ENCODE data around the gene POLD4. TPM values are rescaled to one million over a fixed set of nuclear protein-coding genes. Genes with fewer than 3 reads are reported as not detected.

Gene POLD4
- total and polyA plus RNA-seq, 2 experiments from 2014 or later, result 51.9 to 64.4 TPM

DNA sequence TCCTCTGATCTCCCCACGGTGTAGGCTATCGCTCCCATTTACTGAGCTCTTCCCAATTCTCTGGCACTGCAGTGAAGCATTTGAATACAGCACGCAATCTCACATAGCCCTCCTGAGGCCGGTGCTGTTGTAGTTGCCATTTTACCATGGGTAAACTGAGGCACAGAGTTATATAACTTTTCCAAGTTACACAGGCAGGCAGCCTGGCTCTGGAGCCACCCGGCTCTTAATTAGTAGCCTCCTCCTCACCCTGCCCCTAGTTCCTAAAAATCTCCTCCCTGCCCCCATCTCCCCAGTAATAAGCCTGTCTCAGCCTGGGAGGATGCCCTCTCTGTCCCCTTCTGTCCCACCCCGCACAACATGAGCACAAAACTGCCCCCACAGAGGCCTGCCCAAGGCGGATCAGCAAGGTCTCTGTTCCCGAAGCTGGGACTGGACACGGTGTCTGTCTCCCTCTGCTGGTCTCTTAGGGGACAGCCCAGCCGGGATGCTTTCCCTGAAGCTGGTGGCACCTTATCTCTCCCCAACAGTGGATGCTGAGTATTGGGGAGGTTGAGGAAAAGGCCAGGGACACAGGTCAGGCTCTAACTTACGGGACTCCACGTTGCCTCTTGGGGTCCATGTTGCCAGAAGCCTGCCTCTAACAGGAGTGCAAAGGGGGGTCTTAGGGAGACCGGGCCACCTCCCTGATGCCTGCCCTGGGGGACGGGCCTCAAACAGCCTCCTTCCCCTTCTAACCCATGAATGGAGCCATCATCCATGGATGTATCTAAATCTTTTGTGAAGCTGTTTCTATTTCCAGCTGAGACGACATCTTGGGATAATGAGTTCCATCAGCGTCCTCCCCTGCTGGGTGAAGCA is 29.2 kb upstream of the POLD4 start:
- Histone ChIP-seq H3K36me3 (no peaks in the 10 kb centered on the region), H3K4me1 (ENCODE audit: low read depth) (no peaks in the 10 kb centered on the region), H3K27ac (no peak overlapping the region), H3K9me3 (ENCODE audit: low read depth) (no peaks in the 10 kb centered on the region), H3K27me3 (peaks cover 16% of the 10 kb centered on the region), H3K4me3 (no peak overlapping the region)
- TF ChIP-seq, protein P1, sequence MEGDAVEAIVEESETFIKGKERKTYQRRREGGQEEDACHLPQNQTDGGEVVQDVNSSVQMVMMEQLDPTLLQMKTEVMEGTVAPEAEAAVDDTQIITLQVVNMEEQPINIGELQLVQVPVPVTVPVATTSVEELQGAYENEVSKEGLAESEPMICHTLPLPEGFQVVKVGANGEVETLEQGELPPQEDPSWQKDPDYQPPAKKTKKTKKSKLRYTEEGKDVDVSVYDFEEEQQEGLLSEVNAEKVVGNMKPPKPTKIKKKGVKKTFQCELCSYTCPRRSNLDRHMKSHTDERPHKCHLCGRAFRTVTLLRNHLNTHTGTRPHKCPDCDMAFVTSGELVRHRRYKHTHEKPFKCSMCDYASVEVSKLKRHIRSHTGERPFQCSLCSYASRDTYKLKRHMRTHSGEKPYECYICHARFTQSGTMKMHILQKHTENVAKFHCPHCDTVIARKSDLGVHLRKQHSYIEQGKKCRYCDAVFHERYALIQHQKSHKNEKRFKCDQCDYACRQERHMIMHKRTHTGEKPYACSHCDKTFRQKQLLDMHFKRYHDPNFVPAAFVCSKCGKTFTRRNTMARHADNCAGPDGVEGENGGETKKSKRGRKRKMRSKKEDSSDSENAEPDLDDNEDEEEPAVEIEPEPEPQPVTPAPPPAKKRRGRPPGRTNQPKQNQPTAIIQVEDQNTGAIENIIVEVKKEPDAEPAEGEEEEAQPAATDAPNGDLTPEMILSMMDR (IDR thresholded peaks at IDR 0.05; ENCODE audit: low read depth, low read length), result peak; percentile 99
- peak; percentile 80 to 82 for DNase-seq (ENCODE audit: low read depth in 1 of 2, low spot score in 1 of 2)

DNA sequence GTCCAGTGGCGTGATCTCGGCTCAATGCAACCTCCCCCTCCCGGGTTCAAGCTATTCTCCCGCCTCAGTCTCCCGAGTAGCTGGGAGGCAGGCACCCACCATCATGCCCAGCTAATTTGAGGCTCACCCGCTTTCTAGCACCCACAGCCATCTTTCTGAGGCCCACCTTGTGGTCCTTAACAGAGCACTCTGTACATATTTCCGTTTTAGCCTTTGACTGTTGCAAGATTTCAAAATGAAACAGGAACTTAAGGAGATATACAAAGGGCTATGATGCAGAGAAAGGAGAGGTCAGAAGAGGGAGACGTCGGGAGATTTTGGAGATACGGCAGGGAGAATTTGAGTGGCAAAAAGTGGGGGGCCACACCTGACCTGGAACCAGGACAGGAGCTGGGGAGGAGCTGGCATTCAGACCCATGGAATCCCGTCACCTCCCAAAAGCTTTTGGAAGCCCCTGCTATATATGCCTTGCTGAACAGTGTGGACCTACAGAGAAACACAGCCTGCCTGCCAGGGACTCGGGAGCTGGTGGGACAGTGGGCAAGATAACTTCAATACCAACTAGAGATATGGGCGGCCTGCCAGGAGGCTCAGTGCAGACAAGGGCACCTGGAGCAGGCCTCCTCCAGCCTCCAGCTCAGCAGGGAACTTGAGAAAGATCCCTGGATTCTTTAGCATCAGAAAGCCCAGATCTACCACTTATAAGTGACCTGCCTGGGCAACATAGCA is 28.1 kb upstream of the POLD4 start:
- H3K27ac ChIP-seq, result no peak overlapping the region
- H3K36me3 ChIP-seq, result no peaks in the 10 kb centered on the region
- no peaks in the 10 kb centered on the region for H3K4me1 ChIP-seq (ENCODE audit: low read depth)
- no peak for DNase-seq (ENCODE audit: low read depth in 1 of 2, low spot score in 1 of 2)
- no peaks in the 10 kb centered on the region for H3K9me3 ChIP-seq (ENCODE audit: low read depth)
- peaks cover 27% of the 10 kb centered on the region for H3K27me3 ChIP-seq
- TF ChIP-seq, protein P1 (IDR thresholded peaks at IDR 0.05; ENCODE audit: low read depth, low read length), result no peak
- no peak overlapping the region for H3K4me3 ChIP-seq

DNA sequence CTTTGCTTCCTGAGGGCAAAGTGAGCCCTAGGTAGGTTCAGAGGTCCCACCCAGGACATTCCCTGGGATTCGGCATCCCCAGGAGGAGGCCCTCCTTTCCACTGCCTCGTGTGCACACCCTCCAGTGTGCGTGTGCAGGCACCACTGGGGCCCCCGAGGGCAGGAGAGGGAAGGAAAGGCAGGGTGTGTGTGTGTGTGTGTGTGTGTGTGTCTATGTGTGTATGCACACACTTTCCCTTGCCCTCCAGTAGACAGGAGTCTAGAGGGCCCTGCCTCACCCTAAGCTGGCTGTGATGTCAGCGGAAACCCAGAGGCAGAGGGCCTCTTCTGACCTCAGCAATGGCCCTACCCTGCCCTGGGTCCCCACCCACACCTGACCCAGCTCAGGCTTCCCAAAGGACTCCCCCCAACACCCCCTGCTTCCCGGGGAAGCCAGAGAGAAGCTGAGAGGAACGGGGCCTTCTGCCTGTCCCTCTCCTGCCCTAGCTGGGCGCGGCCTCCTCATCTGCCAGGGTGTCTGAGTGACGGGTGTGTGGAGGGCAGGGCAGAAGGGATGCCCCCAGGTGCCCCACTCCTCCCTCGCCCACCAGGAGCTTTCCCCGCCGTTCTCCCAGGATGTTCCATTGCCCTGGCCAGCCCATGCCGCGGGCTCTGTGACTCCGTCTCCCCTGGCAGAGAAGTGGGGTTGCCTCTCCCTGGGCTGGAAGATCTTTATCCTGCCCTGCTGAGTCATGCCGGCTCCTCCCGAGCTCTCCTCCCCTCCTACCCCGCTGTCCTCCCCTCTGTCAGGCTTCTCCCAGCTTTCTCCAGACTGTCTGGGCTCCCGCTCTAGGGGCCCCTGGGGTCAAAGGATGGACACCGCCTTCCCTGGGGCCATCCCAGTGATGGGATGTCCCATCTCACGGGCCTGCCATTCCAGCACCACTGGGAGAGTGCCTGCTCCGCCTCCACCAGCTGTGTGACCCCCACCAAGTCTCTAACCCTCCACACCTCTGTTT is 26.0 kb upstream of the POLD4 start:
- H3K9me3 ChIP-seq (ENCODE audit: low read depth), result no peaks in the 10 kb centered on the region
- H3K4me1 ChIP-seq (ENCODE audit: low read depth), result no peaks in the 10 kb centered on the region
- no peak overlapping the region for H3K27ac ChIP-seq
- H3K27me3 ChIP-seq, result peaks cover 37% of the 10 kb centered on the region
- no peak overlapping the region for H3K4me3 ChIP-seq
- no peaks in the 10 kb centered on the region for H3K36me3 ChIP-seq
- TF ChIP-seq, protein P1 (IDR thresholded peaks at IDR 0.05; ENCODE audit: low read depth, low read length), result no peak
- no peak for DNase-seq (ENCODE audit: low read depth in 1 of 2, low spot score in 1 of 2)

DNA sequence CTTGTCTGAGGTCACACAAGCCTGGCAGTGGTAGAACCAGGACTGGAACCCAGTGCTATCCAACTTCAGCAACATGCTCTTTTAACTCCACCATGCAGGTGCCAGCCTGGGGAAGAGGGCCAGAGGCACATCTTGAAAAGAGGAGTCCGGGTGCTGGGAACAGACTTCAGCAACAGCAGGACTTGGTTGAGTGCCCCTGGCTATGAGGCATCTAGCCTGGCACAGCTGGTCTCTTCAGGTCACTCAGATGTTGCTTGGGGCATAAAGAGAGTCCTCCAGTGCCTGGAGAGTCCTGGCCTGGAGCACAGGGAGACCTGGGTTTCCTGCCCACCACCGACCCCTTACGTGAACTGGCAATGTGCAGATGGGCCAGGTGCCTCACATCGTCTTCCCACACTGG is 25.2 kb upstream of the POLD4 start:
- Histone ChIP-seq H3K36me3 (no peaks in the 10 kb centered on the region), H3K27ac (no peak overlapping the region), H3K27me3 (peaks cover 41% of the 10 kb centered on the region), H3K9me3 (ENCODE audit: low read depth) (no peaks in the 10 kb centered on the region), H3K4me3 (no peak overlapping the region), H3K4me1 (ENCODE audit: low read depth) (peaks cover 5% of the 10 kb centered on the region)
- no peak for DNase-seq (ENCODE audit: low read depth in 1 of 2, low spot score in 1 of 2)
- TF ChIP-seq, protein P1 (IDR thresholded peaks at IDR 0.05; ENCODE audit: low read depth, low read length), result no peak
